K562 (cell line): ENCODE data around the gene SMG5.

Source experiments
- CBX5 ChIP-seq: IDR thresholded peaks from 2 replicates; pipeline ENCODE4 v1.6.1; 2014; ENCODE audit warnings: low read depth, borderline replicate concordance
- E2F1 ChIP-seq: sonication (generic); formaldehyde crosslinking; IDR thresholded peaks from 2 replicates; pipeline ENCODE4 v1.8.1; 2023; ENCODE audit warnings: mild to moderate bottlenecking, missing genetic modification reagents, moderate library complexity
- EP300 ChIP-seq: IDR thresholded peaks from 2 replicates; pipeline ENCODE4 v1.6.1; 2012; ENCODE audit warnings: low read length, improper control_type of control experiment
- GABPB2 ChIP-seq: fragments of 250-450 bp; sonication (Bioruptor Pico); conservative IDR thresholded peaks from 2 replicates; pipeline ENCODE4 v1.5.1; 2021; ENCODE audit warnings: mild to moderate bottlenecking
- HINFP ChIP-seq: fragments of 450-650 bp; conservative IDR thresholded peaks from 2 replicates; pipeline ENCODE4 v1.6.1; 2016; ENCODE audit warnings: missing genetic modification characterization, low read depth, mild to moderate bottlenecking, control low read depth, missing compliant biosample characterization
- JUN ChIP-seq, 2 experiments: sonication (generic) in 1 of 2; formaldehyde crosslinking in 1 of 2; IDR thresholded peaks; 2 replicates each; pipeline versions ENCODE4 v1.6.1 to v1.8.0; 2012 to 2022; ENCODE audit warnings: borderline replicate concordance in 2 of 2, mild to moderate bottlenecking in 2 of 2, improper control_type of control experiment in 1 of 2, low read depth in 1 of 2, low read length in 1 of 2, missing genetic modification reagents in 1 of 2
- NRF1 ChIP-seq, 2 experiments: fragments of 450-650 bp; IDR thresholded peaks in 1 of 2; conservative IDR thresholded peaks in 1 of 2; 2 replicates each; pipeline ENCODE4 v1.6.1; 2014; ENCODE audit warnings: mild to moderate bottlenecking in 2 of 2
- RBBP5 ChIP-seq: fragments of 200-600 bp; sonication (generic); IDR thresholded peaks from 2 replicates; pipeline ENCODE4 v1.6.1; 2012; ENCODE audit warnings: borderline replicate concordance, mild to moderate bottlenecking, low read length, control low read depth, inconsistent platforms; ENCODE audit not compliant: insufficient read depth, poor library complexity, severe bottlenecking
- REST ChIP-seq, 2 experiments: fragments of 450-650 bp; formaldehyde crosslinking in 1 of 2; IDR thresholded peaks; 2 replicates each; pipeline versions ENCODE4 v1.4.0 to v1.6.1; 2014 to 2020; ENCODE audit warnings: mild to moderate bottlenecking in 2 of 2, borderline replicate concordance in 1 of 2, low read depth in 1 of 2
- THRB ChIP-seq: fragments of 450-650 bp; formaldehyde crosslinking; conservative IDR thresholded peaks from 2 replicates; pipeline ENCODE4 v1.4.0; 2022; ENCODE audit warnings: mild to moderate bottlenecking, missing genetic modification characterization
- USF1 ChIP-seq: sonication (generic); formaldehyde crosslinking; IDR thresholded peaks from 2 replicates; pipeline ENCODE4 v1.9.0; 2022; ENCODE audit warnings: mild to moderate bottlenecking, missing genetic modification reagents

- TF ChIP-seq E2F1 (CRISPR knock-in tag) (no peak), THRB (CRISPR knock-in tag) (no peak), GABPB2 (CRISPR knock-in tag) (no peak), CBX5 (no peak), EP300 (no peak), REST (IDR thresholded peaks at IDR 0.05; ENCODE audit: borderline replicate concordance) (no peak), REST (CRISPR knock-in tag; IDR thresholded peaks at IDR 0.05; ENCODE audit: low read depth) (no peak), USF1 (CRISPR knock-in tag) (no peak), HINFP (no peak), NRF1 (conservative IDR thresholded peaks at IDR 0.05 in 1 of 2, IDR thresholded peaks at IDR 0.05 in 1 of 2) (no peak), RBBP5 (no peak), JUN (IDR thresholded peaks at IDR 0.05; ENCODE audit: borderline replicate concordance, low read depth, low read length) (no peak), JUN (CRISPR knock-in tag; IDR thresholded peaks at IDR 0.05; ENCODE audit: borderline replicate concordance) (no peak)
Observed at GRCh38 chr1:156212130-156212529, 70.5 kb downstream of the SMG5 start.
